Panc1 (cell line): ENCODE data around the gene REELD1. TPM values are rescaled to one million over a fixed set of nuclear protein-coding genes. Genes with fewer than 3 reads are reported as not detected.

ENCODE experiments used
- ATAC-seq: fragments of 200-7000 bp; cut with Tn5 transposase; 2 replicates; pipeline ENCODE4 v1.9.1; 2020; ENCODE audit warnings: mild to moderate bottlenecking, moderate library complexity
- BruUV-seq: library from RNA; stranded (reverse); fragments of 400-500 nt; replicated peaks from 2 replicates; lab custom pipeline; 2021; lab: Mats Ljungman, UMichigan
- CTCF ChIA-PET: fragments of 300-600 bp; sonication (Branson Sonifier 250); formaldehyde crosslinking; loops from one replicate; lab custom pipeline; 2022; ENCODE audit warnings: antibody characterized with exemption; lab: Charles Lee
- POLR2A ChIA-PET: fragments of 300-600 bp; sonication (Branson Sonifier 250); formaldehyde crosslinking; loops from one replicate; lab custom pipeline; 2022; ENCODE audit warnings: antibody characterized with exemption; lab: Charles Lee
- DNase-seq: peaks from one replicate; pipeline ENCODE4 v3.0.0-alpha.2; 2010; ENCODE audit warnings: low read depth, low spot score
- H3K27ac ChIP-seq: 2 replicates; pipeline ENCODE4 v1.5.1; 2011; ENCODE audit warnings: mild to moderate bottlenecking, low read length, inconsistent platforms
- H3K27me3 ChIP-seq: fragments of 200-500 bp; sonication (Bioruptor generic); 2 replicates; pipeline ENCODE4 v1.6.0; 2014; ENCODE audit warnings: low read length, inconsistent platforms; ENCODE audit not compliant: control insufficient read depth, insufficient read depth
- H3K36me3 ChIP-seq: fragments of 200-500 bp; sonication (Bioruptor generic); 2 replicates; pipeline ENCODE4 v1.5.1; 2014; ENCODE audit warnings: inconsistent platforms, mild to moderate bottlenecking, low read length, moderate library complexity; ENCODE audit not compliant: control insufficient read depth, insufficient read depth
- H3K4me1 ChIP-seq: 2 replicates; pipeline ENCODE4 v1.5.1; 2011; ENCODE audit warnings: inconsistent platforms, mild to moderate bottlenecking, low read length, moderate library complexity; ENCODE audit not compliant: control insufficient read depth, insufficient read depth
- H3K4me3 ChIP-seq, 2 experiments: 2 replicates each; pipeline ENCODE4 v1.5.1; 2011 to 2012; ENCODE audit warnings: low read depth in 2 of 2, low read length in 2 of 2, mild to moderate bottlenecking in 2 of 2, inconsistent platforms in 1 of 2, moderate library complexity in 1 of 2
- H3K9me3 ChIP-seq: fragments of 200-500 bp; sonication (Bioruptor generic); 2 replicates; pipeline ENCODE4 v1.5.1; 2014; ENCODE audit warnings: low read depth, mild to moderate bottlenecking, inconsistent platforms, low read length, moderate library complexity; ENCODE audit not compliant: control insufficient read depth, insufficient read depth
- CTCF ChIP-seq: fragments of 450-650 bp; IDR thresholded peaks from 2 replicates; pipeline ENCODE4 v1.5.1; 2017; ENCODE audit warnings: mild to moderate bottlenecking
- POLR2AphosphoS5 ChIP-seq: IDR thresholded peaks from 2 replicates; pipeline ENCODE4 v1.6.1; 2012; ENCODE audit warnings: mild to moderate bottlenecking, low read depth, low read length, moderate library complexity
- SIN3A ChIP-seq: IDR thresholded peaks from 2 replicates; pipeline ENCODE4 v1.6.1; 2012; ENCODE audit warnings: low read depth, mild to moderate bottlenecking, low read length, moderate library complexity, borderline replicate concordance; ENCODE audit not compliant: insufficient read depth
- TCF7L2 ChIP-seq: IDR thresholded peaks from 2 replicates; pipeline ENCODE4 v1.6.1; 2011; ENCODE audit warnings: mild to moderate bottlenecking, low read depth, low read length, inconsistent platforms
- in situ Hi-C: cut with HindIII; loops from 2 replicates; pipeline ENCODE4 v1.10.0; 2016; ENCODE audit warnings: low sequenced_read_pairs, low pct_unique_long_range_greater_than_20kb
- intact Hi-C: fragments of 100-400 bp; cut with micrococcal nuclease; formaldehyde crosslinking; loops from one replicate; pipeline ENCODE4 v1.10.0; 2022; ENCODE audit not compliant: unreplicated experiment
- total RNA-seq: library from RNA; stranded (reverse); gene quantifications from one replicate; pipeline ENCODE4 v1.2.1, GENCODE V29; 2021; ENCODE audit not compliant: unreplicated experiment

Gene REELD1
- total RNA-seq, 1 experiment from 2014 or later, result not detected

GRCh38 chr4:146275370-146275769, 61.0 kb downstream of the REELD1 start:
- Histone ChIP-seq H3K36me3 (no peaks in the 10 kb centered on the region), H3K9me3 (no peaks in the 10 kb centered on the region), H3K27ac (no peak overlapping the region), H3K4me1 (no peaks in the 10 kb centered on the region), H3K4me3 (no peak overlapping the region), H3K27me3 (no peaks in the 10 kb centered on the region)
- intact Hi-C loops (no loop called here), in situ Hi-C loops (no loop called here)
- no peak for ATAC-seq
- ChIA-PET POLR2A (no interaction called here), CTCF (no interaction called here)
- no peak for DNase-seq
- TF ChIP-seq TCF7L2 (no peak), POLR2AphosphoS5 (no peak), SIN3A (no peak), CTCF (no peak)
- BruUV-seq, result no TSS peak

- ChIA-PET CTCF (no interaction called here), POLR2A (no interaction called here)
- BruUV-seq, result no TSS peak
- in situ Hi-C loops (no loop called here), intact Hi-C loops (no loop called here)
- DNase-seq (no peak), ATAC-seq (no peak)
- H3K9me3 ChIP-seq, result no peaks in the 10 kb centered on the region
- no peaks in the 10 kb centered on the region for H3K27me3 ChIP-seq
- no peaks in the 10 kb centered on the region for H3K36me3 ChIP-seq
- H3K4me1 ChIP-seq, result no peaks in the 10 kb centered on the region
- no peak for TF ChIP-seq TCF7L2
- TF ChIP-seq POLR2AphosphoS5, result no peak
- TF ChIP-seq CTCF, result no peak
- TF ChIP-seq SIN3A, result no peak
- no peak overlapping the region for H3K27ac ChIP-seq
- H3K4me3 ChIP-seq, result no peak overlapping the region
Observed at GRCh38 chr4:146278986-146279385, 64.6 kb downstream of the REELD1 start.

Other genes with a start within 250 kb of the REELD1 start
- gene LSM6, start 38.8 kb upstream of the REELD1 start, total RNA-seq, result 15.9 TPM